HG02970 (cell line): ENCODE measurements around the gene OS9.
A peak's percentile ranks its signal among the peaks of the same experiment; 100 is the strongest.
"Not testable (repeated sequence)": the region's sequence is repeated elsewhere in the genome, so short reads cannot be mapped to it uniquely, and the experiment has no call there.

Experiments
- ATAC-seq: cut with Tn5 transposase; IDR thresholded peaks from one replicate; pipeline ENCODE4 v1.9.1; 2021; ENCODE audit warnings: mild to moderate bottlenecking, moderate library complexity, moderate number of reproducible peaks; ENCODE audit not compliant: unreplicated experiment, low FRiP score

The OS9 gene

DNA sequence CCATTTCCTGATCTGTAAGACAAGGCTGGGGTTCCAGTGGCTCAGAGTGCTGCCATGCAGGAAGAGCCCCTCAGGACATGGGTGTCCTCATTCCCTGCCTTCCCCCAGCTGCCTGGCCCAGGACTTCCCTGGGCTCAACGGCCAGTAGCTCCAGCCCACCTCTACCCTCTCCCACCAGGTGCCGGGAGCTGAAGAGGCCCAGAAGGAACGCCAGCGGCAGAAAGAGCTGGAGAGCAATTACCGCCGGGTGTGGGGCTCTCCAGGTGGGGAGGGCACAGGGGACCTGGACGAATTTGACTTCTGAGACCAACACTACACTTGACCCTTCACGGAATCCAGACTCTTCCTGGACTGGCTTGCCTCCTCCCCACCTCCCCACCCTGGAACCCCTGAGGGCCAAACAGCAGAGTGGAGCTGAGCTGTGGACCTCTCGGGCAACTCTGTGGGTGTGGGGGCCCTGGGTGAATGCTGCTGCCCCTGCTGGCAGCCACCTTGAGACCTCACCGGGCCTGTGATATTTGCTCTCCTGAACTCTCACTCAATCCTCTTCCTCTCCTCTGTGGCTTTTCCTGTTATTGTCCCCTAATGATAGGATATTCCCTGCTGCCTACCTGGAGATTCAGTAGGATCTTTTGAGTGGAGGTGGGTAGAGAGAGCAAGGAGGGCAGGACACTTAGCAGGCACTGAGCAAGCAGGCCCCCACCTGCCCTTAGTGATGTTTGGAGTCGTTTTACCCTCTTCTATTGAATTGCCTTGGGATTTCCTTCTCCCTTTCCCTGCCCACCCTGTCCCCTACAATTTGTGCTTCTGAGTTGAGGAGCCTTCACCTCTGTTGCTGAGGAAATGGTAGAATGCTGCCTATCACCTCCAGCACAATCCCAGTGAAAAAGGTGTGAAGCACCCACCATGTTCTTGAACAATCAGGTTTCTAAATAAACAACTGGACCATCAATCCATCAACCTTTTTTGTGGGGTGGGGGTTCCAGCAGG is 27.0 kb downstream of the OS9 start:
- ATAC-seq, result no peak

DNA sequence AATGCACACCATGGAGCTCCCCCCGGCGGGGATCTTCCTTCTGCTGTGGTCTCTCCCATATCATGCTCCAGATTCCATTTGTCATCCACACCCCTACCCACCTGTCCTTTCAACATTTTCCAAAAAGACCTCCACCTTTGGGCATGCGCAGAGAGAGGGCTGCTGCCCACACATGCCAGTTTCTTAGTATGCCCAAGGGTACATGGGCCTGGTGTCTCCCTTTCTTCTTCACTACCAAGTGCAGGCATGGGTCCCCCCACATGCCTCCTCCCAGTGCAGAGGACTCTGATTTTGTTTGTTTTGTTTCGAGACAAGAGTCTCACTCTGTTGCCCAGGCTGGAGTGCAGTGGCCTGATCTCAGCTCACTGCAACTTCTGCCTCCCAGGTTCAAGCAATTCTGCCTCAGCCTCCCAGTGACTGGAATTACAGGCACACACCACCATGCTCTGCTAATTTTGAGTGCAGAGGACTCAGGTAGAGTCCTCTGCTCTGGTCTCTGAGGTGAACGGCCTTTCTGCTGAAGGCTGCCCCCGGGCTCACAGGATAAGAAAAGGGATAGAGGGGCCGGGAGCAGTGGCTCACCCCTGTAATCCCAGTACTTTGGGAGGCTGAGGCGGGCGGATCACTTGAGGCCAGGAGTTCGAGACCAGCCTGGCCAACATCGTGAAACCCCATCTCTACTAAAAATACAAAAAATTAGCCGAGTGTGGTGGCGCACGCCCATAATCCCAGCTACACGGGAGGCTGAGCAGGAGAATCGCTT is 28.1 kb downstream of the OS9 start:
- not testable (repeated sequence) for ATAC-seq

- no peak for ATAC-seq
Observed at GRCh38 chr12:57722716-57723629, 29.0 kb downstream of the OS9 start.

DNA sequence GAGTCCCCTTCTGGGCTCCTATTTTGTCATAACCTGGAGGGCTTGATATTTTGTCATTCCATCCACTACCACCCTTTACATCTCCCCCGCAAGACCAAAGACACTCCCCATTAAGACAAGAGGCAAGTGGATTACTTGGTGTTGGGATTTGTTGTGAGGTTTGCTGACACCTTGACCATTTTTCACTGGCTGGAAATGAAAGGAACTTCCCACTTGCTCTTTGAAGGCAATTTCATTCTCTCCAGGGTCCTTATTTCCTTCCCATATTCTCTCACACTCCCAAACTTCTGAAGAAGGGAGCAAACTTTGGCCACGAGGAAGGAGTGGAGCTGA is 29.7 kb downstream of the OS9 start:
- no peak for ATAC-seq

- no peak for ATAC-seq
Observed at GRCh38 chr12:57724003-57724935, 30.3 kb downstream of the OS9 start.

GRCh38 chr12:57724936-57725740 is 31.2 kb downstream of the OS9 start:
- no peak for ATAC-seq

GRCh38 chr12:57725851-57726150 is 31.9 kb downstream of the OS9 start:
- ATAC-seq, result no peak

DNA sequence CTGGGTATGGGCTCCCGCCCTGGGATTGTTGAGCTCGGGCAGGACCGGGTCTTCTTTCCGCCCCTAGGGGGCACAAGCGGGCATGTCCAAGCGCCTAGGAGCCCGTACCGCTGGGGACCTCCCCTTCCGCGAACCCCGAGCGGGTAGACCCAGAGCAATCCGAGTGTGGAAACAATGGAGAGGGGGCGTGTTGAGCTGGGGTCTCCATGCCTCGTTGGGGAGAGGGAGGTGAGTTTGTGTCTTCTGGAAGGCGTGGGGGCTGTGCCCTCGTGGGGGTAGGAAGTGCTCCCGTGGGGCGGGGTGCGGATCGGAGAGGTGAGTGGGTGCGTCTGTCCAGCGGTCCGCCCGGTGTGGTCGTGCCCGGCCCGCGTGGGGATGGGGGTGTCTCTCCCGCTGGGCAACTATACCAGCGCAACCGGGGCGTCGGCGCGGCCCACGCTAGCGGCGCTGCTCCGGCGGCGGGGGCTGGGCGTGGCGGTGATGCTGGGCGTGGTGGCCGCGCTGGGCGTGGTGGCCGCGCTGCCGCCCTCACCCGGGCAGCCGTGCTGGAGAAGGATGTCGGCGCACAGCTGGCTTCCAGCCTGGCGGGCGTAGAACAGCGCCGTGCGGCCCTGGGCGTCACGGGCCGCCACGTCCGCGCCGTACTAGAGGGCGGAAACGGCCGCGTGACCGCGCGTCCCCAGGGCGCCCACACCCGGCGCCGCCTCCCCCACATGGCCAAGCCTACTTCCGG is 32.4 kb downstream of the OS9 start:
- peak; percentile 31 for ATAC-seq

GRCh38 chr12:57726884-57727757 is 33.2 kb downstream of the OS9 start:
- no peak for ATAC-seq

DNA sequence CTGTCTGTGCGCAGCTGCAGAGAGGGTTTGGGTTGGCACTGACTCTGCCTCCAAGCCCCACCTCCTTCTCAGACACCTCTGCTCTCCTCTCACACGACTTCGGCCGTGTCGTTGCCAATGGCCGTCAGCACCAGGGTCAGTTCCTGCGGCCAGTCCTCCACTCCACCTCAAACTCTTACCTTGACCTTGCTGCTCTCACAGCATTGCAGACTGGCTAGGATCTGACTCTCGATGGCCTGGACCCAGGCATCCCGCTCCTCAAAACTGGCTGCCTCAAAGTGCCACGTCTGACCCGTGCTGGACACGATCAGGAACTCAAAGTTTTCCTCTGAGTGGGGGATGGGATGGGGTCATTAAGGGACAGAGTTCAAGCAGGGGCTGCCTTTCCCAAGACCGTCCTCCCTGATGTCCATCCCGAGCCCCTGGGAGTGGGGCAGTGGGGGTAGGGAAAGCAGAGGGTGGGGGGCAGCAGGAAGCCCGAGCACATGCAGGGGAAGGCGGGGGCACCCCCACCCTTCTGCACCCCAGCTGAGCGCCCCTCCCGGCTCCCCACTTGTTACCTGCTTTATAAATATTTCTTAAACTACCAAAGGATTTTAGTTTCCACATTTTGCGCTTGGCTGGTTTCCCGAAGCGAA is 33.9 kb downstream of the OS9 start:
- ATAC-seq, result no peak

GRCh38 chr12:57729321-57729844 is 35.5 kb downstream of the OS9 start:
- ATAC-seq, result no peak

DNA sequence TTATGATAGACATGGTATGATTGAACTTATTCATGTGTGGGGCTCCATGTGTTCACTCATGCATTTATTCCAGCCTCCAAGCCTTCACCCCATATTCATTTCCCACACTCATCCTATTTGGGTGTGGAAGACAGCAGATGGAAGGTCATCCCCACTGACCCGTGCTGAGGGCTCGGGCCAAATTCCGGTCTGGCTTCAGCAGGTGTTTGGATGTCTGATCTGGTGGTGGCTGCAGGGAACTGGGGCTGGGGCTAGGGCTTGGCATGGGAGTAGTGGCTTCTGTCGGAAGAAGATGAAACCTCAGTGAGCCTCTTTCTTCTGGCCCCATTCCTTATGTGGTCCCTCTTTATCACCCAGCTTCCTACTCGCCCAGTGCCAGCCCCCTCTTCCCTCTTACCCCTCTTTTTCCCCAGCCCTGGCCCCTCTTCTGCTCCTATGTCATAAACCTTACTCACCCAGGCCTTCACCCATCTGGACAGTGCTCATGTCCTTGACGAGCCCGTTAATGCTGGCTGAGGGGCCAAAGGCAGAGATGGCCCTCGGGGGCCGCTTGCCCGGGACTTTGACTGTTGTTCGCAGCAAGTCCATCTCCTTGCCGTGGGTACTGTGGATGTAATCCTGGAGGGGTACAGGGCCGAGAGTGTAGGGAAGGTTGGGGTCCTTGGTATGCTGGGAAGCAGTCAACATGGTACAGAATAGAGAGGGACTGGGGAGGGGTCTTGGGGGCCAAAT is 36.6 kb downstream of the OS9 start:
- no peak for ATAC-seq

- no peak for ATAC-seq
Observed at GRCh38 chr12:57731411-57732080, 37.6 kb downstream of the OS9 start.

GRCh38 chr12:57732270-57732669 is 38.3 kb downstream of the OS9 start:
- ATAC-seq, result no peak
